BJ (cell line): ENCODE data around the gene CAPN2. TPM values are rescaled to one million over a fixed set of nuclear protein-coding genes. Genes with fewer than 3 reads are reported as not detected.
"Not testable (repeated sequence)": the region's sequence is repeated elsewhere in the genome, so short reads cannot be mapped to it uniquely, and the experiment has no call there.

Experiments used
- CTCF ChIA-PET: fragments of 350-600 bp; formaldehyde crosslinking; extraction: SDS; loops from one replicate; lab custom pipeline; 2021; ENCODE audit warnings: antibody characterized with exemption, inconsistent platforms; lab: Yijun Ruan, JAX
- POLR2A ChIA-PET: fragments of 300-600 bp; sonication (Branson Sonifier 250); formaldehyde crosslinking; extraction: SDS; loops from one replicate; lab custom pipeline; 2021; ENCODE audit warnings: antibody characterized with exemption; lab: Charles Lee
- DNase-seq: peaks from one replicate; pipeline ENCODE4 v3.0.0-alpha.2; 2011; ENCODE audit warnings: low read depth
- H3K27me3 ChIP-seq: 2 replicates; pipeline ENCODE4 v1.6.0; 2011; ENCODE audit warnings: low read length; ENCODE audit not compliant: control insufficient read depth, insufficient read depth
- H3K36me3 ChIP-seq: 2 replicates; pipeline ENCODE4 v1.5.1; 2011; ENCODE audit warnings: low read length; ENCODE audit not compliant: control insufficient read depth, insufficient read depth
- H3K4me3 ChIP-seq: 2 replicates; pipeline ENCODE4 v1.5.1; 2011; ENCODE audit warnings: low read depth, mild to moderate bottlenecking, control low read depth, low read length
- polyA plus RNA-seq: library from polyadenylated mRNA; depleted of rRNA; stranded (reverse); fragments of >200 nt; gene quantifications from 2 replicates; pipeline ENCODE4 v1.2.3, GENCODE V29; 2011
- TF ChIP-seq, protein P1 (sequence below): IDR thresholded peaks from 2 replicates; pipeline ENCODE4 v1.5.1; 2011; ENCODE audit warnings: low read depth, mild to moderate bottlenecking, control low read depth, inconsistent platforms, low read length, moderate library complexity; ENCODE audit not compliant: insufficient read depth

Gene CAPN2
- polyA plus RNA-seq, 1 experiment, result 222 TPM

DNA sequence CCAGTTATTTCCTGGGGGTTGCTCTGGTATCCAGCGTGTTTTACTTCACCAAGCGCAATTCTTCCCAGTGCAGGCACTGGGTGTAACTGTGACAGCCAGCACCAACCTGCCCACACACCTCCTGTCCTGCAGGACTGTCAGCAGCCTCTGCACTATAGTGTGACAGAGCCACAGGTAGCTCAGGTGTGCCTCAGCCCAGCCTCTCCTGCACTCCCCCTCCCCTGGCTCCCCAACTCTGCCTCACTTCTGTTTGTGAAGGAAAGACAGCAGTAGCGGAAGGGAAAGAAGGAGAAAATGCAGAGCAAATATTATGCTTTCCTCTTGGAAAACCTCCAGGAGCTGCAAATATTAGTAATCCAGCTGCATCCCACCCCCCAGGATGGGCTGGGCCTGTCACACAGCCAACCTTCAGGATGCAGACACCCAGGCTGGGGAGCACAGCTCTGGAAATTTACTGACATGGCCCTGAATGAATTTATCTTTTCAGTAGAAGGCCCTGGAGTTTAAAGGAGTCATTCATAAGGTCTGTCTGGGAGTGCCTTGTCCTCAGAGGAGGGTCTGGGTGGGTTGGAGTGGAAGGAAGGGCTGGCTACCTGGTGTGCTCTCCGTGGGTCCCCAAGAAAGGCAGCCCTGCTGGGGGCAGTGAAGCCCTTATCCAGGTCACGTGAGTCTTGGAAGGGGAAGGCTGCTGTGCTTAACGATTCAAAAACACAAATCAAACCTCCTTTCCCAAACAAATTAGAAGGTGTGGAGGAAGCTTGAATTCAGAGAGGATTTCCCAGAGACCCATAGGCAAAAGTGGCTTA lies 20.9 kb downstream of the CAPN2 start:
- TF ChIP-seq, protein P1, sequence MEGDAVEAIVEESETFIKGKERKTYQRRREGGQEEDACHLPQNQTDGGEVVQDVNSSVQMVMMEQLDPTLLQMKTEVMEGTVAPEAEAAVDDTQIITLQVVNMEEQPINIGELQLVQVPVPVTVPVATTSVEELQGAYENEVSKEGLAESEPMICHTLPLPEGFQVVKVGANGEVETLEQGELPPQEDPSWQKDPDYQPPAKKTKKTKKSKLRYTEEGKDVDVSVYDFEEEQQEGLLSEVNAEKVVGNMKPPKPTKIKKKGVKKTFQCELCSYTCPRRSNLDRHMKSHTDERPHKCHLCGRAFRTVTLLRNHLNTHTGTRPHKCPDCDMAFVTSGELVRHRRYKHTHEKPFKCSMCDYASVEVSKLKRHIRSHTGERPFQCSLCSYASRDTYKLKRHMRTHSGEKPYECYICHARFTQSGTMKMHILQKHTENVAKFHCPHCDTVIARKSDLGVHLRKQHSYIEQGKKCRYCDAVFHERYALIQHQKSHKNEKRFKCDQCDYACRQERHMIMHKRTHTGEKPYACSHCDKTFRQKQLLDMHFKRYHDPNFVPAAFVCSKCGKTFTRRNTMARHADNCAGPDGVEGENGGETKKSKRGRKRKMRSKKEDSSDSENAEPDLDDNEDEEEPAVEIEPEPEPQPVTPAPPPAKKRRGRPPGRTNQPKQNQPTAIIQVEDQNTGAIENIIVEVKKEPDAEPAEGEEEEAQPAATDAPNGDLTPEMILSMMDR, result no peak
- Histone ChIP-seq H3K27me3 (no peaks in the 10 kb centered on the region), H3K36me3 (peaks cover 10% of the 10 kb centered on the region), H3K4me3 (no peak overlapping the region)
- no peak for DNase-seq
- ChIA-PET CTCF (interaction anchor here (1.8 to 2.1 kb wide), 2 partner anchors 12 to 16 kb away, joined by 6 read pairs; no protein-coding TSS in a partner anchor), POLR2A (no interaction called here)

DNA sequence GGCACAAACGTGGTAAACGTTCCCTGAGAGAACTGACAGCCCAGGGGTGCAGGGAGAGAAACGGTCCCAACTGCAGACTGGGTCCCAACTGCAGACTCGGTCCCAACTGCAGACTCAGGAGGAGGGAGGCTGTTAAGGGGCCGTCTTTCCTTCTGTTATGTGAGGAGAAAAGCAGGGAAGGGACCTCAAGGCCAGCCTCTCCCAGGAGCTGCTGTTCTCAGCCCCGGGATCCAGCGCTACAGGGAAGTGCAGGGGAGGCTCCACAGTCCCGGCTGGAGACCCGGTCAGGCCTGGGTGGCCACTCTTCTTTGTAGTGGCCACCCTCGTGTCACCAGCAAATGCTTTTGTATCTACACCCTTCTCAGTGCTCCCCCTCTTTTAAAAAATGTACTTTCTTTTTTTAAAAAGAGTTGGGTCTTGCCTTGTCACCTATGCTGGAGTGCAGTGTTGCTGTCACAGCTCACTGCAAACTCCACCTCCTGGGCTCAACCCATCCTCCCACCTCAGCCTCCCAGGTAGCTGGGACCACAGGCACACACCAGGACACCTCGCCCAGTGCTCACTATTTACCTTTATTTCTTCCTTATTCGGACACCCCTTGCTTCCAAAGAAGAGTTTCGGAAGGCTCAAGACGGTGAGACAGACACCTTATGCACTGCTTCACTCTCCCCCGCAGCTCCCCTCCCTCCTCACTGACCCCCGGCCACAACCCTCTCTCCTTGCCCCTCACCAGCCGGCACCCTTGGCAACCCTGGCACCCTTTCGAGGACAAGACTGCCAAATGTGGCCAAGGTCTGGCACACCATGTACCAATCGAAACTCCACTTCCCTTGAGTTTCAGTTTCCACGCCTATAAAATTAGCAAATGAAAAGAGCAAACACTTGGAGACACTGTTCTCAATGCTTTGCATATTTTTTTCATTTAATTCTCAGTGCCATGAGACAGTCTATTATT lies 21.8 kb downstream of the CAPN2 start:
- no peak overlapping the region for H3K4me3 ChIP-seq
- POLR2A ChIA-PET, result no interaction called here

DNA sequence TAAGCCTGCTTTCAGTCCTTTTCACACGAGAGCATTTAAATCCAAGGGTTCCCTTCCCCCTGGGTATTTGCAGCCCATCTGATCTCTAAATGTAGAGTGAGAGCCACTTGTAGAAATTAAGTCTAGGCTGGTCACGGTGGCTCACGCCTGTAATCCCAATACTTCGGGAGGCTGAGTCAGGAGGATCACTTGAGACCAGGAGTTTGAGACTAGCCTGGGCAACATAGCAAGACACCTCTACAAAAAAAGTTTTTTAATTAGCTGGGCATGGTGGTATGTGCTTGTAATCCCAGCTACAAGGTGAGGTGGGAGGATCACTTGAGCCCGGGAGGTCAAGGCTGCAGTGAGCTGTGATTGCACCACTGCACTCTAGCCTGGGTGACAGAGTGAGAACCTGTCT lies 24.3 kb downstream of the CAPN2 start:
- POLR2A ChIA-PET, DNase-seq, H3K36me3 ChIP-seq, H3K27me3 ChIP-seq, H3K4me3 ChIP-seq: not testable (repeated sequence)
- CTCF ChIA-PET, result interaction anchor here (0.8 to 3.7 kb wide), 2 partner anchors 12 to 25 kb away, joined by 3 to 28 read pairs; no protein-coding TSS in a partner anchor

More for the DNA sequence above, 21.8 kb downstream of the CAPN2 start:
- CTCF ChIA-PET, result interaction anchor here (0.6 to 2.1 kb wide), 3 partner anchors 11 to 1237 kb away, joined by 6 read pairs; no protein-coding TSS in a partner anchor
- no peak for DNase-seq
- TF ChIP-seq, protein P1, result no peak
- H3K36me3 ChIP-seq, result peaks cover 10% of the 10 kb centered on the region
- H3K27me3 ChIP-seq, result no peaks in the 10 kb centered on the region

DNA sequence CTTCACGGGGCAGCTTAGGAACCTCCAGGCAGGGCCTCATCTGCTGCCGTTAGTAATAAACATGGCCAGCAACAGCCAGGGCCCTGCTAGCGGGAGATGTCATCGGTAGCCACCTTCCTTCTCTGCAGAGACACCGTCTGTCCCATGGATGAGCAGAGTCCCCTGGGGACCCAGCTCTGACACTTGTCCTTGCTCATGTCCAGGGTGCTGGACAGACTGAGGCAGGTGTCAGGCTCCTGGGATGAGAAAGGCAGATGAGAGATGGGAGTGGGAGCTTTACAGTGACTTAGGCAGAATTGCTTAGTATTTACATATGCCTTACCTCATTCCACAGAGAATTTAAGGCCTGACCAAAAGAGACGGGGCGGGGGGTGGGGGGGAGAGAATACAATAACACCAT lies 25.0 kb downstream of the CAPN2 start:
- ChIA-PET CTCF (interaction anchor here (0.8 to 3.7 kb wide), 2 partner anchors 11 to 26 kb away, joined by 3 to 28 read pairs; no protein-coding TSS in a partner anchor), POLR2A (interaction anchor here (0.7 kb wide), 2 partner anchors 34 to 74 kb away, joined by 3 read pairs; no protein-coding TSS in a partner anchor)
- no peak for DNase-seq
- no peaks in the 10 kb centered on the region for H3K27me3 ChIP-seq
- H3K4me3 ChIP-seq, result no peak overlapping the region
- TF ChIP-seq, protein P1, result no peak
- peaks cover 6% of the 10 kb centered on the region for H3K36me3 ChIP-seq

DNA sequence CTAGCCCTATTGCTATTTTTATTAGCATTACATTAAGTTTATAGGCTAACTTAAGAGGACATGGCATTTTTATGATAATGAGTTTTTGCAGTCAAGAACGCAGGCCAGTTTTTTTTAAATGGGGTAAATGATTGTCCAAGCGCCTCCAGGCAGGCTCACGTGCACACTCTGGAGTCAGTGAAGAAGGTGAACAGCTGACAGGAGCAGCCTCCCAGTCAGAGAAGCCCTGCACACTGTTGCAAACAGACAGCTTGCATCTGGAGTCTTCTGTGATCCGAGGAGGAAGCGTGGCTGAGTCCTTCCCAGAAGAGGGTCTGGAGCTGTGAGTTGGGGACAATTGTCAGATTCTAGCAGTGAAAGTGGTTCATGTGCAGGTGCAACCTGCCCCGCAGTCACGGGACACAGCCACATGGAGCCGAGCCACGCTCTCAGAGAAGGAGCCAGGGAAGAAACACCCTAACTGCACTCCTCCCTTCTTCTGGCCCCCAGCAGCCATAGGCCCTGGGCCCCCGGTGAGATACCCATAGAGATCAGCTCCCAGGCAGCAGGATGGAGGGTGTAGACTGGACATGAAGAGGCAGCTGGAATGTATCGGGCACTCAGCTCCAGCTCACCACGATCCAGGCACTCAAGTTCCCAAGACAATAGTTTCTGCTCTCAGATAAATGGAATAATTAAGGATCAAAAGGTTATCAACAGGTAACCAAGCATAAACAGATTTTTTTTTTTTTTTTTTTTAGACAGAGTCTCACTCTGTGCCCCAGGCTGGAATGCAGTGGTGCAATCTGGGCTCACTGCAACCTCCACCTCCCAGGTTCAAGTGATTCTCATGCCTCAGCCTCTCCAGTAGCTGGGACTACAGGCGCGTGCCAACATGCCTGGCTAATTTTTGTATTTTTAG lies 26.4 kb downstream of the CAPN2 start:
- TF ChIP-seq, protein P1, result no peak
- CTCF ChIA-PET, result interaction anchor here (1.2 to 3.7 kb wide), 3 partner anchors 10 to 27 kb away, joined by 3 to 28 read pairs (median 17); partner anchors contain the start of gene CAPN2
- Histone ChIP-seq H3K36me3 (peaks cover 8% of the 10 kb centered on the region), H3K27me3 (no peaks in the 10 kb centered on the region), H3K4me3 (no peak overlapping the region)
- DNase-seq, result no peak
- POLR2A ChIA-PET, result interaction anchor here (0.5 to 0.7 kb wide), 2 partner anchors 23 to 351 kb away, joined by 4 to 5 read pairs; no protein-coding TSS in a partner anchor
